ENCODE measurements around the gene CDKAL1.
"Not testable (repeated sequence)": the region's sequence is repeated elsewhere in the genome, so short reads cannot be mapped to it uniquely, and the experiment has no call there.

The CDKAL1 gene

DNA sequence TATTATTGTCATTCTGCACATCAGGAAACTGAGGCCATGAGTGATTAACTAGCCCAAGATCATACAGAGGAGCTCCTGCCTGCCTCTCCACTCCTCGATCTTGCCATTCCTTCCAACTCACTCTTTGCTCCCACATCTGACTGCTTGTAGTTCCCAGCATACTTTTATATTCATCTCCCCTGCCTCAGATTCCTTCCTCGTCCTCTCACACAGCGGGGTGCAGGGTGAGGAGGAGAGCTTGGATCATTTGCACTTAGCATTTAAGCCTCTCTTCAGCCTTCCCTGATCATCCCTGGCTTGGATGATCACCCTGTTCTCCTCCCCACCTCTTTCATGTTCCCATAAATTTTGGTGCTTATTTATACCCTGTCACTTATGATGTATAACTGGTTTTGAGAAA is 544.2 kb downstream of the CDKAL1 start:
- no peak for DNase-seq (ENCODE audit: low read depth)

DNA sequence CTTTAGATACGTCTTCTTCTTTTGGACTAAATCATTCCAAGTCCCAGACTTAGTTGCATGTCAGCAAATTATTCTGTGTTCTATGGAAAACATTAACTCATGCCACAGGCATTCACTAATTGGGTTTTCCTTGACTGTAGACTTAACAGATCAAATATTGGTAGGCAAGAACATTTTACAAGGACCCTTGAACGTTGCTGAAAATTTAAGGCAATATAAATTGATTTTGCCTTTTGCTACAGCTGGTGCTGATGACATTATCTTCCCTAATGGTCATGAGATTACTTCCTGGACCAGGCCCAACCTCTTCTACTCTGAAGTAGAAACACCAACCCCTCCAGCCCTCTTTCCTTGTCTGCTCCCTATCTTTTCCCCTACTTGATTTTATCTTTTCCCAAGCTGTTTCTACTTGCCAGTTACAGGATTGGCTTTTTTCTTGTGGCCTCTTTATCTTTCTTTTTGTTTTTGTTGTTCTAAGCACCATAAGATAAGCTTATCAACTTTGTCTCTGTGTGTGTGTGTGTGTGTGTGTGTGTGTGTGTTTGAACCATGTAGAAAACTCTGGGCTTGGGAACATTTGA is 545.3 kb downstream of the CDKAL1 start:
- DNase-seq (ENCODE audit: low read depth), result no peak

DNA sequence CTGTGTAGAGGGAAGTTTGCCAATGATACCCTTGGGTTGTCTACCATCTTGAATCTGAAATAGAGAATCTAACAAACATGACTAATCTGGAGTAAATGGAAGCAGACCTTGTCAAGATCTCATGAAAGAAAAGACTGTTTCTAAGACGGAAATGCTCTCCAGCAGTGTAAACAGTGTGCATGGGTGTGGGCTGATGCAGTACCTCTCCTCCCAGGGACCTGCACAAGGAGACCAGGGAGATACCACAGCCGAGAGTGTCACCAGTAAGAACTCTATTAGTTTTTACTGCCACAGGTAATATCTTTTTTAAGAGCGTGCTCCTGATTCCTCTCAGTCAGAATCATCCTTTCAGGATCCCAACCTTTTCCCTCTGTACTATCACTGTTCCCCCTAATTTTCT is 546.0 kb downstream of the CDKAL1 start:
- no peak for DNase-seq (ENCODE audit: low read depth)

DNA sequence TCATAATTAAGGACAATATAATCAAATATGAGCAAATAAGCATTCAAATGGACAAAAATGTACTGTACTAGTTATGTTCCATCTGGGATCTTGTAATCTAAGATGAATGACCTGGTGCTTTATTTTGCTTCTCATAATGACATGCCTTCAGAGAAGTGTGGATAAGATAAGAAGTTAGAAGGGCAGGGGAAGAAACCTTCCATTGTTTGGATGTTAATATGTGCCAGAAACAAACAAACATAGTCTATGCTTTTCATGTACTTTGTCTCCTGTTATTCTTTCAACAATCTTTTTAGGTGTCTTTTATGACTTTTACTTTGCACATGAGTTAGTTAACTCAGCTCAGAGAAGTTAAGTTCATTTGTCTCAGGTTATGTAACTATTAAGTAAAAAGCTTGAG is 547.8 kb downstream of the CDKAL1 start:
- no peak for DNase-seq (ENCODE audit: low read depth)

DNA sequence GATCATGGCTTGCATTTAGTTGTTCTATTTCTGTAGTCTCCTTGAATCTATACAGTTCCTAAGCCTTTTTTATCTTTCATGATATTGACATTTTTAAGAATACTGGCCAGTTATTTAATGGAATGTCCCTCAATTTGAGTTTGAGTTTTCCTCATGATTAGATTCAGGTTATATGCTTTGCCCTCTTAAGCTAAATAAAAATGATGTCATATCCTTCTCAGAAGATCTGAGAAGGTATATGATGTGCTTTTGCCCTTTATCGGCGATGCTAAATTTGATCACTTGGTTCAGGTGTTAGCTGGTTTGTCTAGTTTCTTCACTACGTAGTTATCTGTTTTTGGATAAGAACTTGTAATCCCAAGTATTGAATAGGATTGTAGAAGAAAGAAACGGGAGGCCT is 549.5 kb downstream of the CDKAL1 start:
- no peak for DNase-seq (ENCODE audit: low read depth)

DNA sequence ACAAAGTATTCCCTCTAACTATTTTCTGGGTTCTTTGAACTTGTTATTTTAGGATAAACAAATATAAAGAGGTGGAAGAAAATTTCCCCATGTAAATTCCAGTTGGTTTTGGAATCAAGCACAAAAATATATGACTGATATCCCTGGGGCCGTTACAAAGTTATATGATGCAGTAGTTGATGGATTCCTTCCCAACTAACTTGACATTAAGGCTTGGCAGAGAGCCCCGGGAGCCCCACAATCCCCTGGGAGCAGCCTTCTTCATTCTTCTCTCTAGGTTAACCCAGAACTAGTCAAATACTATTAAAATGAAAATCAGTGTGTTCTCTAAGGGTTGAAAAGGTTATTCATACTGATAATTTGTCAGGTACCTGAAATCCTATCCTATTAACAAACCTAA is 550.4 kb downstream of the CDKAL1 start:
- DNase-seq (ENCODE audit: low read depth), result no peak

DNA sequence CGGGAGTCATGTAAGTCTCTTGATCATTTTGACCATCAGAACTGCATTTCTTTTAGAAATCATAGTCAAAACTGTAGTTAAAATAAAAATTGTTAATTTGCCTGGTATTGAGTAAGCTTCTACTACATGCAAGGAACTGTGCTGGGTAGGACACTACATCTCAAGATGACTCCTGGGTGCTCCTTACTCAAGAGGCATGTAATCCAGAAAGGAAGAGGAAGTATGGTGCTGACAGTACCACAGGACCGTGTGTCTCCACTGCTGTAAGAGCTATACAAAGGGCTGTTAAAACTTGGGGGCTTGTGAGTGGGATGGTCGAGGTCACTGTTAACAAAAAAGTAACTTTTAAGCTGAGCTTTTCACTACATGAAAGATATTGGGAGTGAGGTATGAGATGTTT is 551.0 kb downstream of the CDKAL1 start:
- DNase-seq (ENCODE audit: low read depth), result no peak

DNA sequence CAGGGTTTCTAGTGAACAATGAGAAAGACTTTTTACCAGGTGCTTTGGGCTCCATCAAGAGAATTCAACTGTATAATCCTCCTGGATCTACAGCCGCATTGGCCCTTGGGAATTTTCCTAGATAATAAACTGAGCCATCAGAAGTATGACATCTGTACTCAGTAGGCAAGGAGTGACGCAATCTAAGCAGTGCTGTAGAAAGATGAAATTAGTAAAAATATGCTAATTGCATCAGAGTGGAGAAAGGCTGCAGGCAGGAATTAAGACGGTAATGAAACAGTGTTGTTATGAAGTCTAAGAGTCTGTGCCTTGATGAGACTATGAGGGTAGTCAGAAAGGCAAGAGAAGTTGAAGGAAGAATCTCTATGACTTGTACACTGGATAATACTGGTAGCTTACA is 551.4 kb downstream of the CDKAL1 start:
- DNase-seq (ENCODE audit: low read depth), result no peak

DNA sequence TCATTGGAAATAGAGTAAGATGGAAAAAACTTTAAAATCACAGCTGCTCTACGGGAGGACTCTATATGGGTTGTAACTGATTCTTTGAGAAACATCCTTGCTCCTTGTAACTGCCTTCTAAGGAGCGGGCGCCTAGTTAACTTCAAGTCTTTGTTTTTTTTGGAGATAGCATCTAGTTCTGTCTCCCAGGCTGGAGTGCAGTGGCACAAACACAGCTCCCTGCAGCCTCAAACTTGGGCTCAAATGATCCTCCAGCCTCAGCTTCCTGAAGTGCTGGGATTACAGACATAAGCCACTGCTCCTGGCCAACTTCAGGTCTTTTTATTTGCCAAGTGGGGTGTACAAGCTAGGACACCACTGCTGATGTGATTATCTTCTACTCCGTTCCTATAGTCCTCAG is 552.9 kb downstream of the CDKAL1 start:
- DNase-seq (ENCODE audit: low read depth), result no peak

DNA sequence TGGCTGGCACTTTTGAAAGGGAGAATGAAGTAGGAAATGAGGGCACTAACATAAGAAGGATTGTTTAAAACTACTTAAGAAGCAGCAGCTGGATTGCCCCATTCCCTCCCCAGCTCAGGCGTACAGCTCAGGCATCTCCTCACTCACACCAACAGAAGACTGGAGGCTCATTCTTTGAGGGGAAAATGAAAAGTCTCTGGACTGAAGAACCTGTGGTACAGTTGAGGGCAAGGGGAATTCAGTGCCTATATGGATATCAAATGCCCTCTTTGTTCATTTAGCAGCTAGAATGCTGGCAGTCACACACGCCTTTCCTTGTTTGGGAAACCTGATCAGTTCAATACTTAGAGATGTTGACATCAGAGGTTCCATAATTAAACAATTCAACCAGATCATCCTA is 557.2 kb downstream of the CDKAL1 start:
- DNase-seq (ENCODE audit: low read depth), result no peak

DNA sequence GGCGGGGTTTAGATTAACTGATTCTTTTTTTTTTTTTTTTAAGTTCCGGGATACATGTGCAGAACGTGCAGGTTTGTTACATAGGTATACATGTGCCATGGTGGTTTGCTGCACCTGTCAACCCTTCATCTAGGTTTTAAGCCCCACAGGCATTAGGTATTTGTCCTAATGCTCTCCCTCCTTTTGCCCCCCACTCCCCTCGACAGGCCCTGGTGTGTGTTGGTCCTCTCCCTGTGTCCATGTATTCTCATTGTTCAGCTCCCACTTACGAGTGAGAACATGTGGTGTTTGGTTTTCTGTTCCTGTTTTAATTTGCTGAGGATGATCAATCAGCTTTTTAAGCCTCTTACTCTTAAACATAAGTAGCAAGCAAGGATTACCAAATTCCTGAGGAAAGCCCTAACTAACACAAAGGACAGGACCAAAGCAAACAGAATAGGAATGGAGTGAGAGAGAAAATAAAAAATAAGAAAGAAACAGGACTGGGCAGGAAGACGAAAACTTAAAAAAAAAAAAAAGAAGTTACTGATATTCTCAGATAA is 558.0 kb downstream of the CDKAL1 start:
- DNase-seq (ENCODE audit: low read depth), result not testable (repeated sequence)

DNA sequence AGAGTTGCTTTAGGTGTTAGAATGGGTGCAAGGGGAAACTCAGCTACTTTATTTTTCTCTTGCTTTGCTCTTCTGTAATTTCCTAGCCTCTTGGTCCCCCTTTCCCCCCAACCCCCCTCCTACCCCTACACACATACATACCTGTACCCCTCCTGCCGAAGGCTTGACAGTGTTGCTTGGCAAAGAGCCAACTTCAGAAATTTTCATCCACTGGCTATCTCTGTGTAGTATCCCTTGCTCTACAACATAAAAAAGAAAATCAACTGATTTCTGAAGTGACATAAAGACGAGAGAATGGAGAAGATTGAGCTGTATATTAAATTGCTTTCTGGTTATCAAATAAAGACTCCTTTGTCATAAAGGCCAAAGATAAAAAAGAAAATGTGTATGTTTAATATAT is 561.2 kb downstream of the CDKAL1 start:
- DNase-seq (ENCODE audit: low read depth), result no peak

DNA sequence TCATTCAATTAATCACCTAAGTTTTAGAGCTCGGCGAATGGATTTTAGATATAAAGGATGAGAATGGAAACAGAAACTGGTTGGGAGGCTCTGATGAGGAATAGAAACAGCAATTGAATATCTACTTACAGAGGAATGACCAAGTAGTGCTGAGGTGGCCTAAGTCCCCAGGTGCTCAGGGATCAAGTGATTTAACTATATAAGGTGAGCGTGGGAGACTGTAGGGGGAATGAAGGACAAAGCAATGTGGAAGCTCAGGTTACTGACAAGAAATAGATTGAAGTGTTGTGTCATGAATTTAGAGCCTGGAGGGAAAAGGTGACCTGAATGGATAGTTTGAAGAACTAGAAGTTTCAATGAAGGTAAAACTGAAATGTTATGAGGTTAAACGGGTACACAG is 563.9 kb downstream of the CDKAL1 start:
- no peak for DNase-seq (ENCODE audit: low read depth)

DNA sequence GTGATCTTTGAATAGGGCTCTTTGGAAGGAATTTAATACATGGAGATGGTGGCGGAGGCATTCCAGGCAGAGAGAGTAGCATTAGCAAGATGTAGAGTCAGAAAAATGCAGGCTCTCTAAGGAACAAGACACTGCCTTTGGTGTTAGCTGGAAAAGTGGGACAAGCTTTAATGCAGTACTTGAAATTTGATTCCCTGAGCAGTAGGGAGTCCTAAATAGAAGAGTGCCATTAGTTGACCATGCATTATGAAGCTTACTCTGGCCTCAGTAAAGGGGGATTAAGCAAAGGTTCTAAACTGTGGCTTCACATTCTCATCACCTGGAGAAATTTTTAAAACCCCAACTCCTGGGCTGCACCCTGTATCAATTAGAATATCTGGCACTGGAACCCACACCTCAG is 564.5 kb downstream of the CDKAL1 start:
- no peak for DNase-seq (ENCODE audit: low read depth)

DNA sequence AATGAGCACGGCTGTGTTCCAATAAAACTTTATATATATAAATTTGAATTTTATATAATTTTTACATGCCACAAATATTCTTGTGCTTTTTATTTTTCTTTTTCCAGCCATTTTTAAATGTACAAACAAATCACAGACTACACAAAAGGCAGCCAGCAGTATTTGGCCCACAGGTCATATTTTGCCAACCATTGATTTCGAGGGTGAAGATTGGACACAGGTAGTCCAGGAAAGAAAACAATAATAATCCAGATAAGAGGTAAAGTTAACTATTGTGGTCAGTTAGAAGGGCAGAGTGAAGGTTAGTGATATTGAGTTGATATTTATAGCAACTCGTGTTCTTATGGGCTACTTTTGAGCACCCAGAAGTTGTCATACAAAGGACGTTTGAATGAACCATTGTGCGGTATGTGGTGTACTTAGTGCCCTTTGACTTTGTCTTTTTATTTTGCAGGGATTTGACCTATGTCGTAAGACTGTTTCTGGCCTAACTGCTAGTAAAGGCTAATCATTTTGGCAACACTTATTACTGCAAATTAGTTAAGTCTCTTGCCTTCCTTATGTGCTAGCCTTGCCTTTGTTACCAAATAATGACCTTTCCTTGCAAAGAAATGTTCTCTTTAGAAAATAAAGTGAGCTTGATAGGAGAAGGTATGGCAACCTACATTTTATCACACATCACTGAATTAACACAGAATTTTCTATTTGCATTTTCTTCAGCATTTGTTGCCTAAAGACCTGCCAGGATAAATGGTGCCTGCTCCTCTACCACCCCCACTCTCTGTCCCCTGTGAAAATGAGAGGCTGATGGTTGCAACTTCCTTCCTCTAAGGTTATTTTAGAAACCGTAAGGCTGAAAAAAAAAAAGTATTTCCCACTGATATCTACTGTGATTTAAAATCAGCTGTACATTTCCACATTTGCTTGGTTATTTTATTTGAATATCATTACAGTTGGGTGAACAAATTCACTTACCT is 565.4 kb downstream of the CDKAL1 start:
- no peak for DNase-seq (ENCODE audit: low read depth)

DNA sequence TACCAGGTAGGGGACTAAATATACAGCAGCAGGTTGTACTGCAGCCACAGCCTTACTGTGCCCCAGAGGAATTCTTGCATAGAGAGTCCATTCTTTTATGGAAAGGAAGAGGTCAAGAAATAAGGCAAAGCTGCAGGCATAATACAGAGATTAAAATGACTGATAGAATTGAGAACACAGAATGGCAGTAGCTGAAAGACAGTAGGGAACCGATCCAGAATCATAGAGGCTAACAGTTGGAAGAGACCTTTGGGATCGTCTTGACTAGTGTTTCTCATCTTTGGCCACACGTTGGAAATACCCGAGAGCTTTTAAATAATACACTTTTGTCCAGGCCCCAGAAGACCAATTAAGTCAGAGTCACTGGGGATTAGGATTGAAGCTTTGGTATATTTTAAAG is 566.7 kb downstream of the CDKAL1 start:
- no peak for DNase-seq (ENCODE audit: low read depth)

DNA sequence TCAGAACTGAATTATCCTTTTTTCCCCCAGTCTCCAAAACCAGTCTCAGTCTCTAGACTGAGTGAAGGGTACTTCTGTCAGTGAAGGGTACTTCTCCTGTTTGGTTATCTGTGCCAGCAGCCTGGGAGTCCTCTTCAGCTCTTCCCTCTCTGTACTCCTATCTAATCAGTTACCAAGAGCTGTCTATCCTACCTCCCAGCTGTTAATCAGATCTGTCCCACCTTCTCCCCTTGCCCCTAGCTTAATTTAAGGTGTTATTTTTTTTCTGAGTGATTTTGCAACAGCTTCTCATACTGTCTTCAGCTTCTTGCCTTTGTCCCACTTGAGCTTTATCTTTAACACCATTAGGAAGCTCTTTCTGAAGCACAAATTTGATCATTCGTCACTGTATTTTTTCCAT is 567.4 kb downstream of the CDKAL1 start:
- no peak for DNase-seq (ENCODE audit: low read depth)

DNA sequence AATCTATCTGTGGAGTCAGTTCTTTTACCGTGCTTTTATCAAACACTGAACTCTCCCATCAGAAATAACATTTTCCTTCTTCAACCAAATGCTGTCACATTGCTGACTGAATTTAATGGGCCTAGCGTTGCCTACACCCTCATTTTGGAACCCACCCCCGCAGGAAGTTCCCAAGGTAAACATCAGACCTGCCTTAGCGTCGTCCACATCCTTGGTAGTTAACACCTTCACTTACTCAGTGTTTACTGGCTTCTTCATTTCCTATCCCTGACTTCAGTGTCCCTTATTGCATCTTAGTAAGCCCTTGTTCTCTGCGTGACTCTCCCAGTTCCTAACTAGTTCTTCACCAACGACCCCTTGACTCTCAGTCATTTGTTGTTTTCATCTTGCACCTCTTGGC is 567.9 kb downstream of the CDKAL1 start:
- DNase-seq (ENCODE audit: low read depth), result no peak

DNA sequence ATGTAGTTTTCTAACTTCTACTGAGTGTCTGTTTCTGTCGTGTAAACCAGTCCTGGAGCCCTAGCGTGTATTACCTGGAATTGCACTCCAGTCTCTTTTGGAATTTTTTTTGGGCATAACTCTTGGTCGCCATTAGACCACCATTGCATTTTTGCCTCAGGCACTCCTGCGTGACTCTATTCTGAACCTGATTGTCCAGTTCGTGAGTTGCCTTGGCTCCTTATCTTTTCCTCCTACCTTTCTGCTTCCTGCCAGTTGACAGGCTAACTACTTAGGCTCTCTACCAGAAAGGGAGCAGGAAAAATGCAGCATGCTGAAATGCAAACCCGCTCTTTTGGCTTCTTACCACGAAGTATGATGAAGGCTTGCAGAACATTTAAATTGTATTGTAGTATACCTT is 568.4 kb downstream of the CDKAL1 start:
- DNase-seq (ENCODE audit: low read depth), result no peak

DNA sequence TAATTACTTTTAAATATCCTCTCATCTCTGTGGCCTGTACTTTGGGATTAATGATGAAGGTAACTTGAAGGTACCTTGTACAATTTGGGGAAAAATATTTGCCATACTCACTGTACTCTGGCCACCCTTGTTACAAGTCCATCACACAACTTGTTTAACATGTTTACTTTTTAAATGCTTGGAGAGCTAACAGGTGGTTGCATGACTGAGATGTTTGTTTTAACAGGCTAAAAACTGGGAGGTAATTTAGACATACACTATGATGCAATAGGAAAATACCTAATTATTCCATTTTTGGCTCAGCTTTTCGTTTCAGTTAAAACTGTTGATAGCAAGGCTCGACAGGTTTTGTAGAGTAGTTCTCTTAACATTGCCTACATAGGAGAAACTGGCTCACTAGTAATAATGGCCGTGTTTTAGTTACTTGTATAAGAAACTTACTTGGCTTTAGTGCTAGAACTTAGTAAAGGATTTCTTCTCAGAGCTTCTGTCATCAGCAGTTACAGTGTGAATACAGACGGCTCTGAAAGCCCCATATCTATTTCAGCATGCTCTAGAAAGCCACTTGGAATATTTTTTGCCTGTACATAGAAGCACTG is 569.5 kb downstream of the CDKAL1 start:
- no peak for DNase-seq (ENCODE audit: low read depth)

DNA sequence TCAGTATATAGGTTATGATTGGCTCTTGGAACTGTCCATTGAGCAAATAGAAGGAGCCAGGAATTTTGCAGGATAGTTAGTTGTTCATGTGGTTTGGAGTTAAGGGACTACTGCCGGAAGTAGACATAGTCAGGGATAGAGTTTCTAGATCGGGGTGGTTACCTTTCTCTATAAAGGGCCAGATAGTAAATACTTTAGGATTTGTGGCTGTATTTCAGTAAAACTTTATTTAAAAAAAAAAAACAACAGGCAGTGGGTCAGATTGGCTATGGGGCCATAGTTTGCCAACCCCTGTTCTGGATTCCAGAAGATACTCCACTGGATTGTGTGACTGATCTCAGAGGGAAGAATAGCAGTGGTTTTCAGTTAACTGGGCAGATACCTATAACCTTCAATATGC is 570.0 kb downstream of the CDKAL1 start:
- no peak for DNase-seq (ENCODE audit: low read depth)

DNA sequence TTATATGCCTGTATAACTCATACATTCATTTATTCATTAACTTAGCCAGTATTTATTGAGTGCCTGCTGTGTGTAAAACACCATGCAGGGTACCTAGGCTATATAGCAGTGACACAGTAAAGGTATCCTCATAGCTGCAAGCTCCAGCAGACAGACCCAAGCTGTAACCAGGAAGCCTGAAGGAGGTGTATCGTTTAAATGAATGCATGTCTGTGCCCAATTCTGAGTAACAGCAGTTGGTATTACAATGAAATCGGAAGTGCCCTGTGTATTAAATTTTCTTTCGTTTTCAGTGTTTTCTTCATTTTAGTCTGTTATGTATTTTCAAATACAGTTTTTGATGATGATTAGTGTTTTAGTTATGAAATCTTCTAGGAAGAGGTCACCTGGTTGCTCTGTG is 573.5 kb downstream of the CDKAL1 start:
- no peak for DNase-seq (ENCODE audit: low read depth)
